ENCODE data around the gene BIN1. TPM values are rescaled to one million over a fixed set of nuclear protein-coding genes. Genes with fewer than 3 reads are reported as not detected.

BIN1 gene
- polyA plus RNA-seq, 1 donor (not counting 4 experiments of a cell fraction or from before 2014, with no cell fraction given) = 5.4 TPM

DNA sequence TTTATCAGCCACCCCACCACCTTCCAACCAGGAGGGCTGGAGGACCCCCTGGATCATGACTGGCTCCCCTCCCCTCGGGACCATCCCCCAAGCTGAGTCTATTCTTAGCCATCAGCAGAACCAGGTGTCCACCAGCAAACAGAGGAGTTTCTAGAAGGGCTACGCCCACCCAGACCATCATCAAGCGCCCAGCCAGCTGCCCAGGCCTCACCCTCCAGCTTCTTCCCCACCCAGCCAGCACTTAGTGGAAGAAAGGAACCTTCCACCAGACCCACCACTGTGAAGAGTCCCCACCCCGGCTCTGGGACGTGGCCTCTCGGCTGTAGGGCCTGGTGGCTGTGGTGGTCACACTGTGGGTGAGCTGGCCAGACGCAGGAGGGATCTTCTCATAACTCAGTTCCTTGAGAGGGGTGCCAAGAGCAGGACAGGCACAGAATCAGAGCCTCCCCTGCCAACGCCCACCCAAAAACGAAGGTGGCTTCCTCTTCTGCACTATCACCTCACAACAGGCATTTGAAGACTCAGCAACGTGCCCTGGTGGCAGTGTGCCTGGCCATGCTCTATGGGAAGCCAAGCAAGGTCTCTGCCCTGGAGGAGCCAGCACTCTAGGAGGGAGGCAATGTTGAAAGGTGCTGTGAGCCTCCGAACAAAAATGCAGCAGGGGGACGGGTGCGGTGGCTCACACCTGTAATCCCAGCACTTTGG, 19.0 kb downstream of the BIN1 start:
- Histone ChIP-seq H3K4me3 (ENCODE audit: control insufficient read depth in 2 of 3, extremely low read depth in 1 of 3, insufficient read depth in 2 of 3, low read depth in 1 of 3, low read length in 3 of 3) (no peak overlapping the region), H3K27me3 (ENCODE audit: control insufficient read depth, extremely low read depth, insufficient read depth, low read length) (no peaks in the 10 kb centered on the region), H3K36me3 (ENCODE audit: control insufficient read depth in 2 of 2, extremely low read depth in 1 of 2, insufficient read depth in 2 of 2, low read length in 2 of 2) (no peaks in the 10 kb centered on the region), H2AFZ (ENCODE audit: control insufficient read depth, low read length) (no peak overlapping the region), H3K9ac (ENCODE audit: control insufficient read depth, extremely low read depth, insufficient read depth, low read length) (no peak overlapping the region), H3K79me2 (ENCODE audit: control insufficient read depth, insufficient read depth, low read length) (no peaks in the 10 kb centered on the region), H3K27ac (ENCODE audit: control insufficient read depth, insufficient read depth, low read length) (no peak overlapping the region), H3K4me1 (ENCODE audit: control insufficient read depth, extremely low read depth, insufficient read depth, low read length) (peaks cover 21% of the 10 kb centered on the region), H3K4me2 (ENCODE audit: control insufficient read depth, extremely low read depth, insufficient read depth, low read depth, low read length) (no peak overlapping the region), H3K9me3 (ENCODE audit: control insufficient read depth, low read depth, low read length) (no peaks in the 10 kb centered on the region), H4K20me1 (ENCODE audit: control insufficient read depth, extremely low read depth, insufficient read depth, low read length) (peaks cover 4% of the 10 kb centered on the region), H3K9me1 (ENCODE audit: control insufficient read depth, extremely low read depth, insufficient read depth, low read length) (peaks cover 2% of the 10 kb centered on the region)
- TF ChIP-seq, protein P1, sequence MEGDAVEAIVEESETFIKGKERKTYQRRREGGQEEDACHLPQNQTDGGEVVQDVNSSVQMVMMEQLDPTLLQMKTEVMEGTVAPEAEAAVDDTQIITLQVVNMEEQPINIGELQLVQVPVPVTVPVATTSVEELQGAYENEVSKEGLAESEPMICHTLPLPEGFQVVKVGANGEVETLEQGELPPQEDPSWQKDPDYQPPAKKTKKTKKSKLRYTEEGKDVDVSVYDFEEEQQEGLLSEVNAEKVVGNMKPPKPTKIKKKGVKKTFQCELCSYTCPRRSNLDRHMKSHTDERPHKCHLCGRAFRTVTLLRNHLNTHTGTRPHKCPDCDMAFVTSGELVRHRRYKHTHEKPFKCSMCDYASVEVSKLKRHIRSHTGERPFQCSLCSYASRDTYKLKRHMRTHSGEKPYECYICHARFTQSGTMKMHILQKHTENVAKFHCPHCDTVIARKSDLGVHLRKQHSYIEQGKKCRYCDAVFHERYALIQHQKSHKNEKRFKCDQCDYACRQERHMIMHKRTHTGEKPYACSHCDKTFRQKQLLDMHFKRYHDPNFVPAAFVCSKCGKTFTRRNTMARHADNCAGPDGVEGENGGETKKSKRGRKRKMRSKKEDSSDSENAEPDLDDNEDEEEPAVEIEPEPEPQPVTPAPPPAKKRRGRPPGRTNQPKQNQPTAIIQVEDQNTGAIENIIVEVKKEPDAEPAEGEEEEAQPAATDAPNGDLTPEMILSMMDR (optimal IDR thresholded peaks at IDR 0.05 in 1 of 3, IDR thresholded peaks at IDR 0.05 in 1 of 3, conservative IDR thresholded peaks at IDR 0.05 in 1 of 3; ENCODE audit: extremely low read depth in 1 of 3, insufficient read depth in 2 of 3, low read length in 3 of 3) = no peak
- FAIRE-seq = no peak
- dilution Hi-C loops (cut with MboI; ENCODE audit: extremely low pct_ligation_motif_present, low sequenced_read_pairs) = no loop called here
- no peak for DNase-seq (ENCODE audit: low read depth, low spot score)

DNA sequence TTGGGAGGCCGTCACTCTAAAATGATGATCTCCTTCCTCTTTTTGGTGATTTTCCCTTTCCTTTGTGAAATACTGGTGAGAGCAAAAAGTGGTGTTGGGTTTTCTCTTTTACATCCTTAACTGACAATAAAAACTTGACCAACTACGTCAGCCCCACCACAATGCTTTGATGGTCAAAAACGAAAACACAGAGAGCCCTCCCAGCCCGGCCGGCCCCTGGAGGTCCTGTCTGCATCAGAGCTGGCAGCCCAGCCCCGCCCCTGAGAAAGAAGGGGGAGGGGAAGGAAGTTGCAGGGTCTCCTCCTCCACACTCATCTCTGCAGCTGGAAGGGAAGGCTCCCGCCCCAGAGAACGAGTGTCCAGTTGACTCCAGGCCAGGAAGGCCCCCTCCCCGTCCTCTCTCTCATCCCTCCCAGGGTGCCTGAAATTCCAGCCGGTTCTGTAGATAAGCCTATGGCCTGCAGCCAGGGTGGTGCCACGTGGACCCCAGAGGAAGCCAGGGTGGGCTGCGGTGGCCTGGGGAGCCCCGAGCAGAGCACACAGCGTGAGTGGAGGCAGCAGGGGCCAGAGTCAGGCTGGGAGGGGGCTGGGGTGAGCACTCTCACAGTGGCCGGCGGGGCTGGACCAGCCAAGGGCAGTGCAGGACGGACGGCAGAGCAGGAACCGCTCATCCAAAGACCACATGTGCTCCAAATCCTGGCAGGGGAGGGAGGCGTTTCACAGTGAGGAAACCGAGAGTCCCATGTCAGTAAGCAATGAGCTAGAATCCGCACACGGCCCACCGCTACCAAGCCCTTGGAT, 19.8 kb downstream of the BIN1 start:
- no peaks in the 10 kb centered on the region for H3K79me2 ChIP-seq (ENCODE audit: control insufficient read depth, insufficient read depth, low read length)
- dilution Hi-C loops (cut with MboI; ENCODE audit: extremely low pct_ligation_motif_present, low sequenced_read_pairs) = no loop called here
- H2AFZ ChIP-seq (ENCODE audit: control insufficient read depth, low read length) = no peak overlapping the region
- no peak overlapping the region for H3K4me2 ChIP-seq (ENCODE audit: control insufficient read depth, extremely low read depth, insufficient read depth, low read depth, low read length)
- H3K9ac ChIP-seq (ENCODE audit: control insufficient read depth, extremely low read depth, insufficient read depth, low read length) = no peak overlapping the region
- H3K4me1 ChIP-seq (ENCODE audit: control insufficient read depth, extremely low read depth, insufficient read depth, low read length) = peaks cover 21% of the 10 kb centered on the region
- peaks cover 2% of the 10 kb centered on the region for H3K9me1 ChIP-seq (ENCODE audit: control insufficient read depth, extremely low read depth, insufficient read depth, low read length)
- FAIRE-seq (no peak), DNase-seq (ENCODE audit: low read depth, low spot score) (no peak)
- TF ChIP-seq EZH2 (IDR thresholded peaks at IDR 0.05; ENCODE audit: low read length) = no peak
- TF ChIP-seq, protein P1 (optimal IDR thresholded peaks at IDR 0.05 in 1 of 3, IDR thresholded peaks at IDR 0.05 in 1 of 3, conservative IDR thresholded peaks at IDR 0.05 in 1 of 3; ENCODE audit: extremely low read depth in 1 of 3, insufficient read depth in 2 of 3, low read length in 3 of 3) = no peak
- H3K9me3 ChIP-seq (ENCODE audit: control insufficient read depth, low read depth, low read length) = no peaks in the 10 kb centered on the region
- no peak overlapping the region for H3K4me3 ChIP-seq (ENCODE audit: control insufficient read depth in 2 of 3, extremely low read depth in 1 of 3, insufficient read depth in 2 of 3, low read depth in 1 of 3, low read length in 3 of 3)
- no peaks in the 10 kb centered on the region for H3K27me3 ChIP-seq (ENCODE audit: control insufficient read depth, extremely low read depth, insufficient read depth, low read length)
- peaks cover 4% of the 10 kb centered on the region for H4K20me1 ChIP-seq (ENCODE audit: control insufficient read depth, extremely low read depth, insufficient read depth, low read length)
- no peak overlapping the region for H3K27ac ChIP-seq (ENCODE audit: control insufficient read depth, insufficient read depth, low read length)
- H3K36me3 ChIP-seq (ENCODE audit: control insufficient read depth in 2 of 2, extremely low read depth in 1 of 2, insufficient read depth in 2 of 2, low read length in 2 of 2) = no peaks in the 10 kb centered on the region
